ENCODE measurements around the gene PTTG2.

PTTG2 gene

DNA sequence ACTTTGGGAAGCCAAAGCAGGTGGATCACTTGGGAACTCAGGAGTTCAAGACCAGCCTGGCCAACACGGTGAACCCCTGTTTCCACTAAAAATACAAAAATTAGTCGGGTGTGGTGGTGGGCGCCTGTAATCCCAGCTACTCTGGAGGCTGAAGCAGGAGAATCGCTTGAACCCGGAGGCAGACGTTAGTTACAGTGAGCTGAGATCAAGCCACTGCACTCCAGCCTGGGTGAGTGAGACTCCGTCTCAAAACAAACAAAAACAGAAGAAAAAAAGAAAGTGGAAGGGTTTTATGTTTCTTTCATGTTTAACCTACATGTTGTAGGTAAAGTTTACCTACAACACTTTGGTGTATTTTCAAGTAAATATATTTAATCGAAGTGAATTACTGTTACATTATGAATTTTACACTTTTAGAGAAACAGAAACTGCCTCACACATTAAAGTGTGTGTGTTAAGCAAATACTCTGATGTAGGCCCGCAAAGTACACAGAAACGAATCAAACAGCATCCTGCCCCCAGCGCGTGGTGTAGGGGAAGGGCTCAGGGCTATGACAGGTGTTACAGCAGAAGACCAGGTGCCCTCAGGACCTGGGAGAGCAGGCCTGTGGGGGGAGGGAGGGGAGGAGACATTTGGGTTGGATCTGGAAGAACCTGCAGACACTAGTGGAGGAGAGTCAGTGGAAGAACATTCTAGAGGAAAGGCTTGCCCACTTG lies 39.0 kb downstream of the PTTG2 start:
- no peak for DNase-seq (ENCODE audit: low read depth)
- TF ChIP-seq, protein P1, sequence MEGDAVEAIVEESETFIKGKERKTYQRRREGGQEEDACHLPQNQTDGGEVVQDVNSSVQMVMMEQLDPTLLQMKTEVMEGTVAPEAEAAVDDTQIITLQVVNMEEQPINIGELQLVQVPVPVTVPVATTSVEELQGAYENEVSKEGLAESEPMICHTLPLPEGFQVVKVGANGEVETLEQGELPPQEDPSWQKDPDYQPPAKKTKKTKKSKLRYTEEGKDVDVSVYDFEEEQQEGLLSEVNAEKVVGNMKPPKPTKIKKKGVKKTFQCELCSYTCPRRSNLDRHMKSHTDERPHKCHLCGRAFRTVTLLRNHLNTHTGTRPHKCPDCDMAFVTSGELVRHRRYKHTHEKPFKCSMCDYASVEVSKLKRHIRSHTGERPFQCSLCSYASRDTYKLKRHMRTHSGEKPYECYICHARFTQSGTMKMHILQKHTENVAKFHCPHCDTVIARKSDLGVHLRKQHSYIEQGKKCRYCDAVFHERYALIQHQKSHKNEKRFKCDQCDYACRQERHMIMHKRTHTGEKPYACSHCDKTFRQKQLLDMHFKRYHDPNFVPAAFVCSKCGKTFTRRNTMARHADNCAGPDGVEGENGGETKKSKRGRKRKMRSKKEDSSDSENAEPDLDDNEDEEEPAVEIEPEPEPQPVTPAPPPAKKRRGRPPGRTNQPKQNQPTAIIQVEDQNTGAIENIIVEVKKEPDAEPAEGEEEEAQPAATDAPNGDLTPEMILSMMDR (IDR thresholded peaks at IDR 0.05; ENCODE audit: low read length, missing control alignments), result no peak
- H3K4me3 ChIP-seq (replicated peaks; ENCODE audit: low read depth, low read length), result no peak overlapping the region

DNA sequence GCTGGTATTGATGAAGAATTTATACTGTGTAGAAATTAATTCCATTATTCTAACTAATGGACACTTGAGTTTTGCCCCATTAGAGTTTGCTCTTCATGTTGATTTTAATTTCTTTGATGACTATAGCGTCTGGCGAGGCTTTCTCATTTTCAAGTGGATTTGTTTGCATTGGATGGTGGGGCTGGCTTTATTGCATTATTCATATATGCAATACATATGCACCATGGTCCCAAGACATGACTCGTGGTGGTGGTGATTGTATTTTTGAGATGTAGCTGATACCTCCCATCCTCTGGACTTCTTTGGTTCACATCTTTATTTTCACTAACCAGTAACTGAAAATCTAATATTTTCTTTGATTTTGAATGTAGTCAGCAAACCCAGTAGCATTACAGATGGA lies 39.8 kb downstream of the PTTG2 start:
- DNase-seq (ENCODE audit: low read depth), result no peak
- no peak overlapping the region for H3K4me3 ChIP-seq (replicated peaks; ENCODE audit: low read depth, low read length)
- TF ChIP-seq, protein P1 (IDR thresholded peaks at IDR 0.05; ENCODE audit: low read length, missing control alignments), result no peak

DNA sequence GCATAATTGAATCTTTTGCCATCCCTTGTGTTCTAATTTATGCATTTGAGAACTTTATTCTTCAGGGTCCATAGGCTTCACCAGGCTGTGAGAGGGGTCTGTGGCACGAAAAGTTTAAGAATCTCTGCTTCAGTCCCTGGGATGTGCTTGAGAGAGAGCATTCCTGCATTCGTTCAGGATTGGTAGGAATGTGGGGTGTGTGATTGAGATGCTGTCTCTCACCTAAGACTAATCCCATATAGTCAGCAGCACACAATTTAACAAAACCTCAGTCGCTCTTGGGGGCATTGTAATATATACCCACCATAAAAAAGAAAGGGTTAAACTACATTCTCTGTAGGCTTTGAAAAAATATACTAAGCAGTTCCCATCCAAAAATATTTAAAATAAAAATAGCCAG lies 41.7 kb downstream of the PTTG2 start:
- H3K4me3 ChIP-seq (replicated peaks; ENCODE audit: low read depth, low read length), result no peak overlapping the region
- DNase-seq (ENCODE audit: low read depth), result no peak
- TF ChIP-seq, protein P1 (IDR thresholded peaks at IDR 0.05; ENCODE audit: low read length, missing control alignments), result no peak

DNA sequence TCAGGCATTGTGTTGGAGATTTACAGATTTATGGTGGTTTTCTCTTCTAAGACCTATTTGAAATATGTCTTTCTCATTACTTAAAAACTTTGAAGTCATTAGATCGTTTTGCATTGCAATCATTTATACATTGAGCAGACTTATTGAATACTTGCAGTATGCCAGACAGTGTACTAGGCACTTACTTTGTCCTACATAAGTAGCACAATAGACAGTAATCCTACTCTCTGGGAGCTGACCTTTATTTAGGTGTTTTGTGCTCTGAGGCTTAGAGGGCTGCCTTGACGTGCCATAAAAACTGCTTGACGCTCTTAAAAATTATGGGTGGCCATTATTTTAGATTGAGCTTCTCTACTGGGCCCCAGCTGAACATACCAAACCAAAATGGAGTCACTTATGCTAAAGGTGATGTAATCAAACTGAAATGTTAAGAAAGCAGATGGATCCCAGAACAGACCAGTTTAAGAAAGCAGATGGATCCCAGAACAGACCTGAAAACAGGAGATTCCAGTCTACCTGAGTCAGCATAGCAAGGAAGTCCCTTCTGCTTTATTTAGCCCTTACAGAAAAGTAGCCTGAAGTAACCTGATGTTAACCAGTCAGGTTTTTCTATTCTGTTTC lies 42.4 kb downstream of the PTTG2 start:
- H3K4me3 ChIP-seq (replicated peaks; ENCODE audit: low read depth, low read length), result no peak overlapping the region
- peak; percentile 18 for DNase-seq (ENCODE audit: low read depth)
- TF ChIP-seq, protein P1 (IDR thresholded peaks at IDR 0.05; ENCODE audit: low read length, missing control alignments), result no peak

DNA sequence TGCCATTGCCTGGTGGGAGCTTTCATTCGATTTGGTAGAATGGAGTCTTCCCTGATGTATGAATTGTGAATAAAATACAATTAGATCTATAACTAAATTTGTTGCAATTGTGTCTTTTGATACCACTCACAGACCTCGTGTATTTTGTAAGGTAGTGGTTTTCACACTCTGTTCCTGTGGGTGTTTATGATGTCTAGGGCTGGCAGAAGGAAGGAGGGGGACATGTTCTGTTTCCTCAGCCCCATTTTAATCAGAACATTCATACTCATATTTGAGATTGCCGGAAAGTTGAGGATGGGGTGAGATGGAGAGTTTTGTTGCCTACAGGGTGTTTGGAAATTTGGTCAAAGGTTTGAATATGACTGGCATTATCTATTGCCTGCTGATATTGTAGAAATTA lies 42.9 kb downstream of the PTTG2 start:
- TF ChIP-seq, protein P1 (IDR thresholded peaks at IDR 0.05; ENCODE audit: low read length, missing control alignments), result no peak
- DNase-seq (ENCODE audit: low read depth), result no peak
- no peak overlapping the region for H3K4me3 ChIP-seq (replicated peaks; ENCODE audit: low read depth, low read length)

DNA sequence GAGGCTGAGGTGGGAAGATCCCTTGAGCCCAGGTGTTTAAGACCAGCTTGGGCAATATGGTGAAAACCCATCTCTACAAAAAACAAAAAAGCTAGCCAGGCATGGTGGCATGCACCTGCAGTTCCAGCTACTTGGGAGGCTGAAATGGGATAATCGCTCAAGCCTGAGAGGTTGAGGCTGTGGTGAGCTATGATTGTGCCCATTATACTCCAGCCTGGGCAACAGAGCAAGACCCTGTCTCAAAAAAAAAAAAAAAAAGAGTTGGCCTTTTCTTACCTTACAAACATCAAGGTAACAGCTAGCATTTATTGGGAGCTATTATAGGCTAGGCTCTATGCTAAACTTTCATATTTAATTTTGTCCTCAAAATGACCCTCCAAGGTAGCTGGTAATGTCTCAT lies 43.4 kb downstream of the PTTG2 start:
- TF ChIP-seq, protein P1 (IDR thresholded peaks at IDR 0.05; ENCODE audit: low read length, missing control alignments), result no peak
- no peak for DNase-seq (ENCODE audit: low read depth)
- no peak overlapping the region for H3K4me3 ChIP-seq (replicated peaks; ENCODE audit: low read depth, low read length)

DNA sequence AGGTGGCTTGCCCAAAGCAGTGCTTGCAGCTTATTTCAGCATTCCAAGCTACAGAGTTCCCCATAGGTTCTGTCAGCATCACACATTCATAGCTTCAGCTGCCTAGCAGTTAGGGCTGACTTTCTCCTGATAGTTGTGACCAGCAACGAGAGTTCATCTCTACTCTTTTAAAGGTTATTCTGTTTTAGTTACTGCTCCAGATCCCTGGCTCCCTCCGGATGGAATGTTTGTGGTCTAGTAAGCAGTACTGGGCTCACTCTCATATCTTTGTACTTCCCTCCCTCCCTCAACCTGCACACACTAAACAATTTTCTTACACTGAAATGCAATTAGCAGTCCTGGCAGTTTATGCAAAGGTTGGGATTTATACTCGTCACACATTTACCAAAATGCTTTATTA lies 43.9 kb downstream of the PTTG2 start:
- TF ChIP-seq, protein P1 (IDR thresholded peaks at IDR 0.05; ENCODE audit: low read length, missing control alignments), result no peak
- no peak overlapping the region for H3K4me3 ChIP-seq (replicated peaks; ENCODE audit: low read depth, low read length)
- peak; percentile 21 for DNase-seq (ENCODE audit: low read depth)
